Inflammatory macrophage (primary cell): ENCODE data around the gene LRRC10B.

Experiments
- DNase-seq, 2 donors: peaks; one replicate each; pipeline ENCODE4 v3.0.0-alpha.2; 2020 to 2022

Gene LRRC10B

DNA sequence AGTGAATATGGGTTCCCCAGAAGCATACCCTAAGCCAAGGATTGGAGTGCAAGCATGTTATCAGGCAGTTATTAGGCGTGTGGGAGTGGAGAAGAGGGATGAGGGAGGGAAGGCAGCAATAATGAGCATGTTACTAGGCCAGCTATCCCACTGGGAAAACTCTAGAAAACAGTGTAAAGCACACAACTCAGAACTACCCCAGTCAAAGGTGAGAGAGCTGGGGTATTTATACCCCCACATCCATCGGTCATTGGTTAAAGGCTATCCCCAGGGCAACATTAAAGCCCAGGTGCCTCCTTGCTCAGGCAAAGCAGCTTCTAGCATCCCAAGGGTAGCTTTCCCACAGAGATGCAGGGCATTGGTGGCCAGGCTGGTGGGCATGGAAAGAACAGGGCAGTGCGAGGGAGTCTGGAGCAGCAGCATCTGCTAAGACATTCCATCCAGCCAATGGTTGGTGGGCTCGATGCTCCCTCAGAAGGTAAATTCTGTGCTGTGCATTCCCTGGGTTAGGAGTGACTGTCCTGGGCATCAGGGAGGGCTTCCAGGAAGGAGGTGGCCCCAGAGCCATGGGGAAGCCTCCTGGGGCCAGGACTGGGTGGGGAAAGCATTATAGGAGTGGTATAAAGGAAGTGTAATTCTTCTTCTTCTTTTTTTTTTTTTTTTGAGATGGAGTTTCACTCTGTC lies 21.1 kb upstream of the LRRC10B start:
- DNase-seq, result no peak

DNA sequence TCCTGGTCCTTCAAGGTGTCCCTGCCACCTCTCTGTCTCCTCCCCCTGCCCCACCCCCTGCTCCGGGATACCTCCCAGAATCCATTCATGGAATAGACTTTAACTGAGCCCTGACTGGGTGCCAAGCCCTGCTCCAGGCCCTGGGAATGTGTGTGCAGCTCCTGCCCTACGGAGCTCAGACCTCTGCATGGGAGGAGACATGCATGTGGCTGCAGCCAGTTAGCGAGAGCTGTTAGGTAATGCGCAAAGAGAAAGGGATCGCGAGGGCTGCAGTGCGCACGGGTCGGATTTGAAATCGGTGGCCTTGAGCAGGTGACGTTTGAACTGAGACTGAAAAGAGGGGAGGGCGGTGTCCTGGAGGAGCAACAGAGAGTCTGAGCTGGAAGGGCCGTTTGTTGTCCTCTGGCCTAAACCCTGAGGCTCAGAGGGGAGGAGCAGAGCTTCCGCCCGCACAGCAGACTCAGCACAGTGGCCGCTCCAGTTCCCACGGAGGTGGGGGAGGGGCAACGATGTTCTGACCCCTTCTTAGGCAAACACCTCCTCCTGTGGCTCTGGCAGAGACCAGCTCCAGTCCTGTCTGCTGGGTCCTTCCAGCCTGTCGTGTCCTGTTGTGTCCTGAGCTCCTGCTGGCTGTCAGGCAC lies 19.8 kb upstream of the LRRC10B start:
- DNase-seq, result no peak

DNA sequence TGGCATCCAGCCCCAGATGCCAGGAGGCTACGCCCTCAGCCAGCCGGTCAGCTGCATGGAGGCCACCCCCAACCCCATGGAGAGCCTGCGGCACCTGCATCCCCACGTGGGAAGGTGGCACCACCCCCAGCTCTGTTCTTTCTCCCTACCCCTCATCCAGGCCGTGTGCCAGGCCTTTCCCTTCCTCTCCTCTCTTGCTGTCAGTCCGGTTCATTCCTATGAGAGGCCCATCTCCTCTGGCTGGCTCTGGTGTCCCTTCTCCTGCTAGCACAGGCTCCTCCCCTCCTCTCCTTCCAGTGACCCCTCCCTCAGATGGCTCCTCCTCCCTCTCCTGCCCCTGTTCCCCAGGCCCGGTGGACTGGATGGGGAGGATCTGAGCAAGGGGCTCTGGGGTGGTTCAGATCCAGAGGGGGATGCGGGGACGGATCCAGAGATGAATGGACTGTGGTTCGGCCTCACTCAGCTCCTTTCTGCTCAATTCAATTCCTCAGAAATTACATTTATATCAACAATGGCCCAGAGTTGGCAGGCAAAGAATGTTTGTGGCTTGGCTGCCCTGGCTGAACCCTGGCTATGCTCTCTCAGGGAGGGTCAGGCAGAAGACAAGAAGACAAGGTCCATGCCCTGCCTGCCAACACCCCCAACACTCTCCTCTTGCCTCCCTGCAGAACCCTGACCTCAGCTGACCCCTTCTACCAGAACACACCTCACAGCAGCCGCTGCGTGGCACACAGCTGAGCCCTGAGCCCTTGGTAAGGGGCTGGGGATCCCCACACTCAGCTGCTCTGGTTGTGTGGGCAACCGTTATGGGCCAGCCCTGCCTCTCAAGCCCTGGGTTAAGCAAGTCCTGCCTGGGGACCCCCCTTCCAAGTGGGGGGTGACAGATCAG lies 18.5 kb upstream of the LRRC10B start:
- DNase-seq, result no peak

DNA sequence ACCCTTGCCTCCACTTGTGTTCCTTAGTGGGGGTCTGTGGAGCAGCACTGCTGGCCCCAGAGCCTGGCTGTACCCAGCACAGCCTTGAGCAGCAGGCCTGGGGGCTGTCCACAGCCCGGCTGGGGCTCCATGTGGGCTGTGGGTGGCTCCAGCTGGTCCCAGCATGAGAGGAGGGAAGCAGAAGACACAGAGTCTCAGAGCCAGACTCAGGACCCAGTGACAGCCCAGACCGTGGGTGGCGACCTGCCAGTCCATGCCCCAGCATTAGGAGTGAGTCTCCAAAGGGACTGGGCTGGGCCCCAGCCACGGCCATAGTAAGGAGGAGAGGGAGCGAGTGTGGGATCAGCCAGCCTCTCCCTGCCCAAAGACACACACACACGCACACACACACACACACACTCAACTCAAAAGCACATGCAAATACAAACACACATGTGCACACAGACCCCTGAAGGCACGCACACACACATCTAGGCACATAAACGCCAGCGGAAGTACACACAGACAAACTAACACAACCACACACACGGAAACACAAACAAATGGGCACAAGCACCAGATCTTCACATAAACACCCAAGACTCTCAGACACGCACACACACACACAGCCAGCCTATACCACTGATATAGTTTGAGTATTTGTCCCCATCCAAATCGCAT lies 16.7 kb upstream of the LRRC10B start:
- no peak for DNase-seq

DNA sequence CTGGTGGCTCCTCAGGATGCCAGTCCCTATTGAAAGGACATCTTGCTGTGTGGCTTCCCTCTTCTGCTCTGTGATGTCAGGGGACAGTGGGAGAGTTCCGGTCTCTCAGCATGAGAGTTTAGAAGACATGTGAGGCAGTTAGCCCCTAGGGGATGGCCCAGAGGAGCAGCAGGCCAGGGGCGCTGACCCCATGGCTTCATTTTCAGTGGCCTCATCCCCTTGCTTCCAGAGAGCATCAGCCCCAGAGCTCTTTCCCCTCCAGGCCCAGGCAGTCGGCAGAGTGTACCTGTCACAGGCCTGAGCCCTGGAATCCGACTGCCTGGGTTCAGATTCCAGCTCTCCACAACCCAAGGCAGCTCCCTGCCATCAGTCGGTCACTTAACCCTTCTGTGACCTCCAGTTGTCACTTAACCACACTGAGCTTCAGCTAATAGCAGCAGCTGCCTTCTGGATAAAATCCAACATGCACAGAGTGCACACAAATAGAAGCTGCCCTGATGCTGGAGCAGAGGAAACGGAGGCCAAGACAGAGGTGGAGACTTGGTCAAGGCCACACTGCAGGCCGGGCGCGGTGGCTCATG lies 14.1 kb upstream of the LRRC10B start:
- DNase-seq, result no peak

DNA sequence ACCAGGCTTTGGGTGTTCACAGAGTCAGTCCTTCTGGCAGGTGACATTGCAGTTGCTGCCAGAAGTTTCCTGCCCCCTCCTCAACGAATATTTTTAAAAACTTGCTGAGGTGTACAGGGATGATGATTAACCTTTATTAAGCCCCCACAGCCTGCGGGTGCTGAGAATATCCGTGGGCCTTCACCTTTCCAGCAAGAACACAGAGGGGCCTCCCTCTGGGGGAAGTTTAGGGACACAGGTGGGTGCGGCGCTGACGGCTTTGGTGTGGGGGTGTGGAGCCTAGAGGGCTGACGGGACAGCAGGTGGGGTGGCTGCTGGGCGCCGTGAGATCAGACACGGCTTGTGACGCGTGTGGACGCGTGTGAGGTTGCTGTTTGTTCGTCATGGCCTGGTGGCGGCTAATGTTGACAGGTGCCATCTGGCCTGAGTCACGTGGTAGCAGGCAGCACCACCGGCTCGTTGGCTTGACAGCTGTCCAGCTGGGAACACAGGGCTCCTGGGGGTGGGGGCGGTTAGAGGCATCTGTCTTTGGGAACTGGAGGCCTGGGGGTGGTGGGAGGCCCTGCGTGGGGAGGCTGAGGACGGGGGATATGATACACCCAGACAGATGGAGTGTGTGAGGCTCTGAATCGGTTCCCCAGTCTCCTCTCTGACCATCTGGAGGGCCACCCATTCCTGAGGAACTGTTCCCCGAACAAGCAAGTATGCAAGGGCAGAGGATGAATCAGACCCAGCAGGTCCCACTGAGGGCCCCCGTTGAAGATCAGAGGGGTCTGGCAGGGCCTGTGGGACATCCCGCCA lies 12.5 kb upstream of the LRRC10B start:
- DNase-seq, result no peak

DNA sequence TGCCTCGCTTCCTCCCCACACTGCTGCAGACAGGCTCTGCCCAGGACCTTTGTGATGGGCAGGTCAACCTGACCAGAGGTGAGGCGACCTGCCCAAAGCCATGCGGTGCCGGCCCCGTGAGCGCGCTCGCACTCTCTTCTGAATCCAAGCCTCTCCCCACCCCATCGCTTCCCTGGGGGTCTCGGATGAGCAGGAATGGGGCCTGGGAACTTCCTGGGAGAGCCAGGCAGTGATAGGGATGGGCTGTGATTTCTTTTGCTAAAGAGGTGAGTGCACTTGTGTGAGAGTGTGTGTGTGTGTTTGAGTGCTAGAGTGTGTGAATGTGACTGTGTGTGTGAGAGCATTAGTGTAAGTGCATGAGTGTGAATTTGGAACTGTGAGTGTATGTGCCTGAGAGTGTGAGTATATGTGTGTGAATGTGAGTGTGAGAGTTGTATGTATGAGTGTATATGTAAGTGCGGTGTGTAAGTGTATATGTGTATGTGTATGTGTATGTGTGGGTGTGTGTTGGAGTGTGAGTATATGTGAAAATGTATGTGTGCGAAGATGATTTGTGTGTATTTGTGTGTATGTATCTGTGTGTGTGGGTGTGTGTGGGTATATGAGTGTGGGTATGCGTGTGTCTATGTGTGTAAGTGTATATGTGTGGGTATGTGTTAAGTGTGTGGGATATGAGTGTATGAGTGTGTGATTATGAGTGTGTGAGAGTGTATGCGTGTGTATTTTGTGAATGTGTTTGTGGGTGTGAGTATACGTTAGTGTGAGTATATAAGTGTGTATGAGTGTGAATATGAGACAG lies 11.7 kb upstream of the LRRC10B start:
- DNase-seq, result no peak

DNA sequence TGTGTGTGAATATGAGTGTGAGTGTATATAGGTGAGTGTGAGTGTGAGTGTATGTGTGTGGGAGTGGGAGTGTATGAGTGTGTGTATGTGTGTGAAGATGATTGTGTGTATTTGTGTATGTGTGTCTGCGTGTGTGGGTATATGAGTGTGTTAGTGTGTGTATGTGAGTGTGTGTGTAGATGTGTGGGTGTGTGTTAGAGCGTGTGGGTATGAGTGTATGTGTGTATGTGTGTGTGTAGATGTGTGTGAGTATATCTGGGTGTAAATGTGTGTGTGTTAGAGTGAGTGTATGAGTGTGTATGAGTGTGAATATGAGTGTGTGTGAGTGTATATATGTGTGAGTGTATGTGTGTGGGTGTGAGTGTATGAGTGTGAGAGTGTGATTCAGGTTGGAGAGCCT lies 11.1 kb upstream of the LRRC10B start:
- no peak for DNase-seq

DNA sequence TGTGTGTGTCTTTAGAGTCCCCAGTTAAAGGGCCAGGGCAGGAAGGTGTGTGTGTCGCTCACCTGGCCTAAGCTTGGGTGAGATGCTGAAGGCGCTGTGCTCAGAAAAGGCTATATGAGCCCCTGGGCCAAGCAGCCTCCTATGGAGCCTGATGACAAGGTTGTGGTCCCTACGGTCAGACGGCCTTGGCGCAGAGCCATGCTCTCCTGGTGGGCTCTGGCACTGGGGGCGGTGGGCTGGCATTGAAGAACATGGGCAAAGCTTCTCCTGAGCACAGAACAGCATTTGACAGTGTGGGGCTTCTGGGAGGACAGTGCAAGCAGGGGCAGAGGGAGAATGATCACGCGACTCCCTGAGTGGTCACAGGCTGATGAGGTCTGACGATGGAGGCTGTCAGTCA lies 10.7 kb upstream of the LRRC10B start:
- DNase-seq, result no peak

DNA sequence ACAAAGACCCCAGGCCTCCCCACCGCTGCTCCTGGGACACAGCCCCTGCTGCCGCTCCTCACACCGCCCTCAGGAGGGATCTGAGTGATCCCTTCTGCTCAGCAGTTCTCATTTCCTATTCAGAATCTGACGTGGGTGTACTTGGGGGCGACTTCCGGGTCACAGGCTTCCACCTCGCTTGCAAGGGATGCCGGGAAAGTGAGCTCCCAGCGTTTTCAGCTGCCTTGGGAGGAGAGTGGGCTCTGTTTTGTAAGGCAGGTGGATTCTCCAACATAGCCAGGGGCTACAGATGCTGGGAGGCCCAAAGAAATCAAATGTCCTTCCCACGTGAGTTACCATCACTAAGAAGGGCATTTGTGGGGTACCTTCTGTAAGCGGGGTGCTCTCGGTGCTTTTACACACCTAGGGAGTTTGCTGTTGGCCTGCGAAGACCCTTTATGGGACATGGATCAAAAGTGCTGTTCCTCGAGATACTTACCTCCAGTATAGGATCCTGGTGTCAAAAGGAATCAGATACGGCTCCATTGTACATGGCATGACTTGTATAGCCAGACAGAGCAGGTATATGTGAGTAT lies 9.7 kb upstream of the LRRC10B start:
- peak in 1 of 2 donors; percentile 32 for DNase-seq

DNA sequence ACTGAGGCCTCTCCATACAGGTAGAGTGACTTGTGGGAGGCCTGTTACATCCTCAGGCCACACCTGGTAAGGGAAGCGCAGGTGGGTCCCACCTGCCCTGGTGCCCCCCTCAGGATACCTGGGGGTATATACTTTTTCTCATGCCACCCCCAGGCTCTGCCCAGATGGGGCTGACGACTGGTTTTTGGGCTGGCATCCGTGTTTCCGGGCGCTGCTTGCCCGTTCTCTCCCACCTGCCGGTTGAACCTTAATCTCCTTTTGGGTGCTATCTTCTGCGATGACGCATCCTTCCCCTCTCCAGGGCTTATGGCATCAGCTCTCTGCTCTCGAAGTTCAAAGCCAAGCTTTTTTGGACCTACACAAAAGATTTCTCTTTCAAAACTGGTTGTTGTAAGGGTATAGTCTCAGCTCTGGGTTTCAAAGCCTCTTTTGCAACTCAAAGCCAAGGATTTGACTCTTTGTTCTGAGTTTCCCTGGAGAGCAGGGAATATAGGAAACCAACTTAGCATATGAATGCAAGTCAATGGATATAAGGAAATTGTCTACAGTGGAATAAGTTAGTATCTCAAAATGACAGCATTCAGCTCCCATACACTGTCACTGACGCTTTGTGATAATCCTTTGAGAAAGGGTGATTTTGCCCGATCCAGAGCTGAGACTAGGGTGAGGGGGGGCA lies 8.6 kb upstream of the LRRC10B start:
- DNase-seq, result no peak

DNA sequence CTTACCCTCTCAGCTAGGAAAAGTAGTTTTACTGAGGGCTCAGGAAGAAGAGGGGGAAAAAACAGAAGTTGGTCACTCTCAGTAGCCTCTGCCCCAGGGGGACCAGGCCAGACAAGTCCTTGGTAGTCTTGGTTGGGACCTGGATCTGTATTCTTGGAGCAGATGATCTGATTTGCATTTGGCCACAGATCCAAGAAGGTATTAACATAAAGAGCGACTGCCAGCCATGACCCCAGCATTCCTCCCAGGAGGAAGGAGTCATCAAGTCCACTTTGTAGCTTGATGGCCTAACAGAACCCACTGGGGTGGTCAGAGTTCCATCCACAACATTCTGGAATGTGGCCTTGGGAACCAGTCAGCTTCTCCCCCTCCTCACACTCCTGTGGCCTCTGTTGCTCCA lies 6.0 kb upstream of the LRRC10B start:
- no peak for DNase-seq

DNA sequence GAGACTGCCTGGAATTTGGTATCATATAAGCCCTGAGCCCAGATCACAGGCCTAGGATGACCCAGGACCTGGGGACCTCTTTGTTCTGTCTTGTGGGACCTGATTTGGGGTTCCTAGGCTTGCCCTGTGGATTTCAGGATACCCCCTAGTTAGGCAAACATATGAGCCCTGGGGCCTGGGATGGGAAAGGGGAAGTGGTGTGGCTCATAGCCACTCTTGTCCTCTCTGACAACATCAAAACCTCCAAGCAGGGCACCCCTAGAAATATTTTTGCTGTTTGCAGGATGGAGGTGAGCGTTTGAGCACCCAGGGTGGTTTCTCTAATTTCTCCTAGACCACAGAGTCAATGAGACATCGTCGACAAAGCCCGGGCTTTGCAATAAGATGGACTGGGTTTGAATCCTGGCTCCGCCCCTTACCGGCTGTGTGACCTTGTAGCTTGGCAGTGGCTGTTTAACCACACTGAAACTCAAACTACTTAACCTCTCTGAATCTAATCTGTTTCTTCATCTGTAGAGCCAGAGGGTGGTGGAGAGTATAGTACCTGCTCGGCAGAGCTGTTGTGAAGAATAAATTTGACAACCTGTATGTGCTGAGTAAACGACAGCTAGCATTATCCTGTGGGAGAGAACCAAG lies 5.3 kb upstream of the LRRC10B start:
- peak in 1 of 2 donors; percentile 29 for DNase-seq

DNA sequence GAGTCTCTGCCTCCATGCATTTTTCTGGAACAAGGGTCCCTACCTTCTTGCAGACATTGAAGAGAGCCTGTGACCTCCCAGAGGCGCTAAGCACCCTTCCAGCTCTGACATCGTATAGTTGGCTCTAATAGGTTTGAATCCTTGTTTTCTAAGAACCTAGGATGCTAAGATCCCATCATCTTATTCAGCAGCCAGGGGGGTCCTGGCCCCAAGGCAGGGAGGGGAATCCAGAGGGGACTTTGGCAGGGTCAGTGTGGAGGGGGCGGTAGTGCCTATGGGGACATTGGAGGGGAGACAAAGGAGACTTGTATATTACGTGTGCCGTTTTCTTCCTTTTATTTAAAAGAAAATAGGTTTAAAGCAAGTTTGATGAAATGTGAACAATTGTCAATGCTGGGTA lies 3.4 kb upstream of the LRRC10B start:
- DNase-seq, result no peak

DNA sequence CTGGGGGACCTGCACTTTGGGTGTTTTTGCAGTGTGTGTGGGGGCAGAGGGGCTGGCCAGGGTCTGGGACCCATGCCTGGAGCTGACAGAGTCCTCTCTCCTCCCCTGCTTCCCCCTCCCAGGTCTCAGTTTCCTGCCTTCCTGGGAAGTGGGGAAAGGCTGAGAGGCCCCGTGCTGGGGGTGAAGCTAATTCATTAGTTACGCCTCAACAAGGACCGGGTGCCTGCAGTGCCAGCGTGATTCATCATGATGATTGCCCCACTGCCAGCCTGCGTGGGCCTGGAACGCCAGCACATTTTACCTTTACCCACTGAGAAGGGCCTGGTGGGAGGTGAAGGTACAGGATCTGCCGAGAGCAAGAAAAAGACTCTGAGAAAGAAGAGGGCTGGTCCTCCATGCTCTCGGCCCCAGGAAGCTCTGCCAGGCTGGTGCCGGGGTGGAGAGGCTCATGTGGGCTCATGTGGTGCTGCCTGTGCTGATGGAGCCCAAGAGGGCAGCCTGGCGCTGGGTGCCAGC lies 2.9 kb upstream of the LRRC10B start:
- DNase-seq, result no peak

DNA sequence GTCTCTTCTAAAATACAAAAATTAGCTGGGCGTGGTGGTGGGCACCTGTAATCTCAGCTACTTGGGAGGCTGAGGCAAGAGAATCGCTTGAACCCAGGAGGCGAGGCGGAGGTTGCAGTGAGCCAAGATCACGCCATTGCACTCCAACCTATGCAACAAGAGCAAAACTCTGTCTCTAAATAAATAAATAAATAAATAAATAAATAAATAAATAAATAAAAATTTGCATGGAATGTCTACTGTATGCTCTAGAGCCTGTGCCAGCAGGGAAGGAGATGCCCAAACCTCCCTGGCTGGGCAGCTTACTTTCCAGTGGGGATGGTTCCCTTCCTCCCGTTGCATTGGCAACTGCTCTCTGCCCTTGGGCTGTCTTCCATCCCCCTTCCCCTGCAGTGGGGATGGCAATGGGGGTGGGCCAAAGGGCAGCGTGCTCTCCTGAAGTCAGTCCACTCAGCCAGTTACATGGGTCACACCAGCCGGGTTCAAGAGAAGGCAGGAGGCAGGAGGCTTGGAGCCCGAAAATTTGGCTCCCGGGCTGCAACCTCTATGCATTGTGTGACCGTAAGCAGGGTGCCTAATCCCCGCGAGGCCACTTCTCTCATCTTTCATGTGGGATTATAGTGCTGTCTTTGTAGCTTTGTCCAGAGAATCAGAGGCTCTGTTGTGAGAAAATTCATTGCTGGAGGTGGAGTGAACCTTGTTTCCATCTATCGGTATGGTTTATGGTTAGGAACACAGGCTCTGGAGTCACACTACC lies 1.4 kb upstream of the LRRC10B start:
- DNase-seq, result no peak

DNA sequence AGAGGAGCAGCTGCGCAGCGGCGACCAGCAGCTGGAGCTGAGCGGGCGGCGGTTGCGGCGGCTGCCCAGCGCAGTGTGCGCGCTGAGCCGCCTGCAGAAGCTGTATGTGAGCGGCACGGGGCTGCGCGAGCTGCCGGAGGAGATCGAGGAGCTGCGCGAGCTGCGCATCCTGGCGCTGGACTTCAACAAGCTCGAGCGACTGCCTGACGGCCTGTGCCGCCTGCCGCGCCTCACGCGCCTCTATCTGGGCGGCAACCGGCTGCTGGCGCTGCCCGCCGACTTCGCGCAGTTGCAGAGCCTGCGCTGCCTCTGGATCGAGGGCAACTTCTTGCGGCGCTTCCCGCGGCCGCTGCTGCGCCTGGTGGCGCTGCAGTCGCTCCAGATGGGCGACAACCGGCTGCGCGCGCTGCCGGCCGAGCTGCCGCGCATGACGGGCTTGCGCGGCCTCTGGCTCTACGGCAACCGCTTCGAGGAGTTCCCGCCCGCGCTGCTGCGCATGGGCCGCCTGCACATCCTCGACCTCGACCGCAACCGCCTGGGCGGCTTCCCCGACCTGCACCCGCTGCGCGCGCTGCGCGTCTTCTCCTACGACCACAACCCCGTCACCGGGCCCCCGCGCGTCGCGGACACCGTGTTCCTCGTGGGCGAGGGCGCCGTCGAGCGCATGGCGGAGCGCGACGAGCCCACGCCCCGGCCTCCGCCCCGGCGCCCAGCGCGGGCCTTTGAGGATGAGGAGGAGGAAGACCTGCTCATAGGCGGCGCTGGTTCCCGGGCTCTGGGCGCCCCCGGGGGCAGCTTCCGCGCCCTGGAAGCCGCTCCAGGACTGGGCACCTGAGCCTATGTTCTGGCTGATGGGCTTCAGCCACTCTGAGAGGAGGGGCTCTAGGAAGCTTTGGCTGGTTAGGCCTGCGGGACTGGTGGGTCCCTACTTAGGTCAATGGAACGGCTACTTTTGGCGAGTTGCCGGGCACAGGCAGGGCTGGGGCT lies 787 bp downstream of the LRRC10B start:
- peak; percentile 78 to 89 for DNase-seq
